SKM-1 (cell line): ENCODE data around the gene C16orf78.

Experiments used
- DNase-seq: peaks from one replicate; lab custom pipeline; 2025; ENCODE audit not compliant: unreplicated experiment; lab: John Stamatoyannopoulos, UW

Gene C16orf78

GRCh38 chr16:49428808-49429207 lies 55.2 kb downstream of the C16orf78 start:
- DNase-seq, result no peak

- no peak for DNase-seq
These were observed 57.4 kb downstream of the C16orf78 start for GRCh38 chr16:49431040-49431439.

- DNase-seq, result no peak
These were observed 58.1 kb downstream of the C16orf78 start for GRCh38 chr16:49431591-49432290.

GRCh38 chr16:49434733-49435132 lies 61.1 kb downstream of the C16orf78 start:
- DNase-seq, result no peak

- no peak for DNase-seq
These were observed 62.6 kb downstream of the C16orf78 start for GRCh38 chr16:49436181-49436580.

- no peak for DNase-seq
These were observed 63.7 kb downstream of the C16orf78 start for GRCh38 chr16:49437344-49437743.

- DNase-seq, result no peak
These were observed 65.4 kb downstream of the C16orf78 start for GRCh38 chr16:49439050-49439449.

GRCh38 chr16:49439676-49440075 lies 66.1 kb downstream of the C16orf78 start:
- DNase-seq, result no peak

GRCh38 chr16:49440156-49441065 lies 66.8 kb downstream of the C16orf78 start:
- no peak for DNase-seq

GRCh38 chr16:49441366-49441780 lies 67.8 kb downstream of the C16orf78 start:
- DNase-seq, result no peak

GRCh38 chr16:49442805-49443204 lies 69.2 kb downstream of the C16orf78 start:
- no peak for DNase-seq

- DNase-seq, result no peak
These were observed 70.0 kb downstream of the C16orf78 start for GRCh38 chr16:49443576-49443975.

GRCh38 chr16:49446805-49447204 lies 73.2 kb downstream of the C16orf78 start:
- DNase-seq, result no peak
